Cardiac muscle cell (in vitro differentiated cells and primary cell): ENCODE results near the gene TRAFD1. TPM values are rescaled to one million over a fixed set of nuclear protein-coding genes. Genes with fewer than 3 reads are reported as not detected.

Experiments
- DNase-seq, 2 donors: peaks; one replicate each; pipeline versions ENCODE4 v3.0.0 to v3.0.0-alpha.2; 2010 to 2017; ENCODE audit warnings: low read depth in 1 of 2, low spot score in 1 of 2
- H3K27ac ChIP-seq: fragments of 200-600 bp; sonication (generic); 2 replicates; pipeline ENCODE4 v1.5.1; 2016
- H3K27me3 ChIP-seq: fragments of 200-600 bp; sonication (generic); 2 replicates; pipeline ENCODE4 v1.6.0; 2016; ENCODE audit warnings: control low read depth
- H3K36me3 ChIP-seq: fragments of 200-600 bp; sonication (generic); 2 replicates; pipeline ENCODE4 v1.5.1; 2016; ENCODE audit warnings: control low read depth
- H3K4me1 ChIP-seq: fragments of 200-600 bp; sonication (generic); 2 replicates; pipeline ENCODE4 v1.8.1; 2017; ENCODE audit warnings: low read depth, mild to moderate bottlenecking, mixed run types
- H3K4me3 ChIP-seq: fragments of 200-600 bp; sonication (generic); 2 replicates; pipeline ENCODE4 v1.5.1; 2016; ENCODE audit warnings: mild to moderate bottlenecking
- H3K9me3 ChIP-seq: fragments of 200-600 bp; sonication (generic); 2 replicates; pipeline ENCODE4 v1.5.1; 2017; ENCODE audit warnings: low read depth, mild to moderate bottlenecking, control low read depth
- polyA plus RNA-seq: library from polyadenylated mRNA; unstranded; fragments of >200 nt; fragmentation: Nextera tagmentation; extraction: Ambion mirVana; gene quantifications from 2 replicates; pipeline ENCODE4 v1.2.1, GENCODE V29; 2016
- total RNA-seq: library from RNA; depleted of rRNA; stranded (reverse); fragments of >200 nt; gene quantifications from 2 replicates; pipeline ENCODE4 v1.2.3, GENCODE V29; 2016
- TF ChIP-seq, protein P1 (sequence below): IDR thresholded peaks from 2 replicates; pipeline ENCODE4 v1.5.1; 2012; ENCODE audit warnings: low read depth, mild to moderate bottlenecking, low read length

The TRAFD1 gene
- total and polyA plus RNA-seq, 2 experiments from 2014 or later, result 41.3 to 60.6 TPM

DNA sequence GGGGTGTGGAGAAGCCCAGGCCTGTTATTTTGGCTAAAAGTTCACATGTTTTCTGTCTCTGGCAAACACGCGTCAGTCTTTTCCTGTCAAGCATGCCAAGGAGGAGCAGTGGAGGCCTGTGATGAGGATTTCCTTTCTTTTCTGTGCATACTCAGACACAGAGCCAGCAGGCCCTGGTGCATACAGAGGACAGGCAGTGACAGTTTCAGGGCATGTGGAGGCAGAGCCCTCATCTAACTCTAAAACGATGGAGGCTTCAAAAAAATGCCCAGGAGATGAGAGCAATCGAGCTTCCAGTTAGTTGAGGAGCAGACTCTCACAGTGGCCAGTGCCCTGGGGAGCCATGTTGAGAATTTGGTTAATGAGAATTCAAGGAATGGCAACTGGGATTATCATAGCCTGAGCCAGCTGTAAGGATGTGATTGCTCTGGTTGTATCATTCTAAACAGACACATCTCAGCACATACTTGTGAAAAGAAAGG lies 66.5 kb downstream of the TRAFD1 start:
- H3K36me3 ChIP-seq, result peaks cover 54% of the 10 kb centered on the region
- peak in 1 of 2 donors; percentile 18 for DNase-seq
- no peaks in the 10 kb centered on the region for H3K9me3 ChIP-seq
- H3K4me3 ChIP-seq, result no peak overlapping the region
- no peaks in the 10 kb centered on the region for H3K4me1 ChIP-seq
- H3K27ac ChIP-seq, result no peak overlapping the region
- TF ChIP-seq, protein P1, sequence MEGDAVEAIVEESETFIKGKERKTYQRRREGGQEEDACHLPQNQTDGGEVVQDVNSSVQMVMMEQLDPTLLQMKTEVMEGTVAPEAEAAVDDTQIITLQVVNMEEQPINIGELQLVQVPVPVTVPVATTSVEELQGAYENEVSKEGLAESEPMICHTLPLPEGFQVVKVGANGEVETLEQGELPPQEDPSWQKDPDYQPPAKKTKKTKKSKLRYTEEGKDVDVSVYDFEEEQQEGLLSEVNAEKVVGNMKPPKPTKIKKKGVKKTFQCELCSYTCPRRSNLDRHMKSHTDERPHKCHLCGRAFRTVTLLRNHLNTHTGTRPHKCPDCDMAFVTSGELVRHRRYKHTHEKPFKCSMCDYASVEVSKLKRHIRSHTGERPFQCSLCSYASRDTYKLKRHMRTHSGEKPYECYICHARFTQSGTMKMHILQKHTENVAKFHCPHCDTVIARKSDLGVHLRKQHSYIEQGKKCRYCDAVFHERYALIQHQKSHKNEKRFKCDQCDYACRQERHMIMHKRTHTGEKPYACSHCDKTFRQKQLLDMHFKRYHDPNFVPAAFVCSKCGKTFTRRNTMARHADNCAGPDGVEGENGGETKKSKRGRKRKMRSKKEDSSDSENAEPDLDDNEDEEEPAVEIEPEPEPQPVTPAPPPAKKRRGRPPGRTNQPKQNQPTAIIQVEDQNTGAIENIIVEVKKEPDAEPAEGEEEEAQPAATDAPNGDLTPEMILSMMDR, result no peak
- H3K27me3 ChIP-seq, result no peaks in the 10 kb centered on the region

DNA sequence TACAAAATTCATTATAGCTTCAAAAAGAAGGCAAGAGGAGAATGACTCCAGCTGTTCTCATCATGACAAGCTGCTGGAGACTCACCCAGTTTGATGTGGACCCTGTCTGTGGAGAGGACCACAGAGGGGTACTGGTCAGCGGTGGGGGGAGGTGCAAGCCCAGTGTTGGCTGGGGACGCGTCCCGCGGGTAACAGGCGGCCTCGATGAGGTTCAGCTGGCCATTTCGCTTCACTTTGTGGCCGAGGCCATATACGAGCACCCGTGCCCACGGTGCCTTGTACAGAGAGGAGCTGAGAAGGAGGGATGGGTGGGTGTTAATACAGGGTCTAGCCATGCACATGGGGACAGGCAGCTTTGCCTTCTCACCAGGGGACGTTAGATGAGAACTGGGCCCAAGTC lies 67.1 kb downstream of the TRAFD1 start:
- Histone ChIP-seq H3K27ac (no peak overlapping the region), H3K36me3 (peaks cover 58% of the 10 kb centered on the region)

DNA sequence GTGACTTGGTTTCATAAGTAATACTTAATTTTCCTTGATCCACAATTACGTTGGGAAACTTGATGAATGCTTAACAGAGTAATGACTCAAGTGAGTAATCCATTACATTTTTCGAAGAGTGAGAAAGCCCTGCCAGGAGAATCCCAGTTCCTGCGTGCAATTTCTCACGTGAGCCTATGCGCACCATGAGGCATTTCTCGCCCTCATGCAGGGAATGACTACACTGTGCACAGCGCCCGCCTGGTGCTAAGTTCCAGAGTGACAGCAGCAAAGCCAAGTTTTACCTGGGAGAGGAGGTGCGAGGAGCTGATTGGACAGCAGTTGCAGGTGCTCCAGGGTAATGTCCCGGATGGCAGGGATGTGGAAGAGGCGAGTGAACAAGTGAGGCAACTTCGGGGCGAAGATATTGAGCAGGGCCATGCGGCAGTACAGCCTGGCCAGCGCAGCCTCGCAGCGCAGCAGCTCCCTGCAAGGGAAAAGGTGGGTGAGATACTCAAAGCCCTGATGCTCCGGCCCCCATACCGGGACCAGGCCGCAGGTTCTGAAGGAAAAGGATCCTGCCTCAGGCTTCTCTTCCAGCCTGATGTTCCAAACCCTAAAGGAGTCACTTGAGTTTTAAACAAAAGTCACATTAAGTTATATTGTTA lies 69.4 kb downstream of the TRAFD1 start:
- Histone ChIP-seq H3K4me3 (no peak overlapping the region), H3K36me3 (peaks cover 69% of the 10 kb centered on the region), H3K9me3 (no peaks in the 10 kb centered on the region), H3K4me1 (peaks cover 12% of the 10 kb centered on the region), H3K27ac (no peak overlapping the region), H3K27me3 (no peaks in the 10 kb centered on the region)
- DNase-seq, result no peak
- TF ChIP-seq, protein P1, result no peak

More for the DNA sequence above, 67.1 kb downstream of the TRAFD1 start:
- Histone ChIP-seq H3K4me1 (no peaks in the 10 kb centered on the region), H3K9me3 (no peaks in the 10 kb centered on the region), H3K27me3 (no peaks in the 10 kb centered on the region), H3K4me3 (no peak overlapping the region)
- DNase-seq, result no peak
- TF ChIP-seq, protein P1, result no peak

DNA sequence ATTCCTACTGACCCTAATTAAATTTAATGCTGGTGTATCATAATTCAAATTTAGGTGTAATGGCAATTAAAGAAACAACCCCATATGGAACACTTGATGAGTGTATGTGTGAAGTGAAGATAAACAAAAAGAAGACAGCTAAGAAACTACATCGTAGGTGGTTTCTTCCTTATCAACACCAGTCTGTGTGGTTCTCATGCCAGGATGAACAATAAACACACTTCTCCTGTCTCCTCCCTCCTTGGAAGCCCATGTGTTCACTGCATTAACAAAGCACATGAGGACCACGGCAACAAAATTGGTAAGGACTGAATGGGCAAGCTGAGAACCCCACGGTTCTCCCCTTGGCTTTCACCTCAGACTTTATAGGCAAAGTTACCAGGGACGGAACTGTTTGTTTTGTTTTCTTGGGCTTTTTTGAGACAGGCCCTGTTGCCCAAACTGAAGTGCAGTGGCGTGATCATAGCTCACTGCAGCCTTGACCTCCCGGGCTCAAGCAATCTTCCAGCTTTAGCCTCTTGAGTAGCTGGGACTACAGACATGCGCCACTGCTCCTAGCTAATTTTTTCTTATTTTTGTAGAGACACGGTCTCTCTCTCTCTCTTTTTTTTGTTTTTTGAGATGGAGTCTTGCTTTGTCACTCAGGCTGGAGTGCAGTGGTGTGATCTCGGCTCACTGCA lies 71.0 kb downstream of the TRAFD1 start:
- peaks cover 62% of the 10 kb centered on the region for H3K36me3 ChIP-seq

DNA sequence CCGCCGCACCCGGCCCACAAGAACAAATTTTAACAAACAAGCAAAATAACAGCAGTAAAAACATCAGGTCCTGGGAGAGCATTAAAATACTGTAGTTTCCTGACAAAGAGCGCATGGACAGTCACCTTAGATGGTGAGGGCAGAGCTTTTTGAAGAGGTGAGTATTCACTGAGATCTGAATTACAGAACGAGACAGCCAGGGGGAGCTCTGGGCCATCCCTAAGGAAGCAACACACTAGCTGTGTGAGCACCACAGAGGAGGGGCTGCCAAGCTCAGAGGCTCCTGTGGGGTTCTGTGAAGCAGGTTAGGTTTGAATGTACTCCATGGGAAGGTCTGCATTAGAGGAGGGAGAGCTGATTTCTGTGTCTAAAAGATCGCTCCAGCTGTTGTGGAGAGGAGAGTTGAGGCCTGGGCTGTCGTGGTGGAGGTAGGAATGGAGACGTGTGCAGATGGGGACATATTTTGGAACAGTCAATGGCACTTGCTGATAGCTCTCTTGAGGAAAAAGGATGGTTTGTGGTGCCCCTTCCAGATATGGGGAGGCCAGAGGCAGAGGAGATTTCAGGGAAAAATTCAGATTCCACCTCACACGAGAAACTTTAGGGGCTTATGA lies 72.9 kb downstream of the TRAFD1 start:
- Histone ChIP-seq H3K36me3 (peaks cover 53% of the 10 kb centered on the region), H3K4me1 (peaks cover 12% of the 10 kb centered on the region), H3K27me3 (no peaks in the 10 kb centered on the region), H3K9me3 (no peaks in the 10 kb centered on the region), H3K4me3 (no peak overlapping the region), H3K27ac (peak overlapping the region; percentile 75)
- peak; percentile 73 to 86 for DNase-seq
- TF ChIP-seq, protein P1, result peak; percentile 77

More for the DNA sequence above, 71.0 kb downstream of the TRAFD1 start:
- Histone ChIP-seq H3K4me3 (no peak overlapping the region), H3K9me3 (no peaks in the 10 kb centered on the region), H3K27ac (no peak overlapping the region), H3K4me1 (peaks cover 12% of the 10 kb centered on the region), H3K27me3 (no peaks in the 10 kb centered on the region)
- DNase-seq, result no peak
- TF ChIP-seq, protein P1, result no peak
